HepG2 (cell line): ENCODE measurements around the gene AP1S3. TPM values are rescaled to one million over a fixed set of nuclear protein-coding genes. Genes with fewer than 3 reads are reported as not detected.
"Not testable (repeated sequence)": the region's sequence is repeated elsewhere in the genome, so short reads cannot be mapped to it uniquely, and the experiment has no call there.

Experiments used
- ATAC-seq: fragments of 200-7000 bp; cut with Tn5 transposase; 3 replicates; pipeline ENCODE4 v1.9.1; 2020; ENCODE audit warnings: mild to moderate bottlenecking, moderate library complexity
- BruUV-seq: library from RNA; stranded (reverse); fragments of 400-500 nt; replicated peaks from 2 replicates; lab custom pipeline; 2021; lab: Mats Ljungman, UMichigan
- CTCF ChIA-PET: fragments of 300-600 bp; formaldehyde crosslinking; extraction: SDS; loops from one replicate; lab custom pipeline; 2021; ENCODE audit warnings: low total read pairs, inconsistent platforms, low intra/inter-chr PET ratio; lab: Yijun Ruan, JAX
- POLR2A ChIA-PET: fragments of 350-600 bp; sonication (Branson Sonifier 250); formaldehyde crosslinking; loops from one replicate; lab custom pipeline; 2020; ENCODE audit warnings: antibody characterized with exemption, inconsistent platforms; lab: Yijun Ruan, JAX
- DNase-seq: peaks from one replicate; pipeline ENCODE4 v3.0.0-alpha.2; 2015; ENCODE audit warnings: low spot score
- FAIRE-seq: peaks from 3 replicates; lab custom pipeline; 2011; peaks lifted over from hg19 to GRCh38; lab: Jason Lieb, UNC
- H2AFZ ChIP-seq: one replicate; pipeline ENCODE4 v1.6.1; 2011; ENCODE audit warnings: low read length, inconsistent platforms
- H3K27ac ChIP-seq: fragments of 300-600 bp; 3 replicates; pipeline ENCODE4 v1.8.0; 2011; ENCODE audit warnings: mixed run types, mild to moderate bottlenecking, mixed read lengths, low read length, inconsistent platforms; ENCODE audit not compliant: insufficient read depth; ENCODE audit errors: extremely low read length
- H3K27me3 ChIP-seq, 2 experiments: fragments of 200-600 bp in 1 of 2; 2 replicates in 1 of 2; 3 replicates in 1 of 2; pipeline versions ENCODE4 v1.6.0 to v1.8.0; 2011; ENCODE audit warnings: low read length in 2 of 2, mild to moderate bottlenecking in 2 of 2, moderate library complexity in 2 of 2, inconsistent platforms in 1 of 2; ENCODE audit not compliant: insufficient read depth in 2 of 2, control insufficient read depth in 1 of 2
- H3K36me3 ChIP-seq, 2 experiments: fragments of 200-600 bp in 1 of 2; replicated peaks in 1 of 2; 2 replicates in 1 of 2; 3 replicates in 1 of 2; pipeline versions ENCODE4 v1.5.1 to v1.8.0; 2011; ENCODE audit warnings: low read length in 2 of 2, inconsistent platforms in 1 of 2; ENCODE audit not compliant: insufficient read depth in 2 of 2, control insufficient read depth in 1 of 2
- H3K4me1 ChIP-seq: 2 replicates; pipeline ENCODE4 v1.5.1; 2012; ENCODE audit warnings: low read length, inconsistent platforms; ENCODE audit not compliant: insufficient read depth
- H3K4me2 ChIP-seq: 2 replicates; pipeline ENCODE4 v1.6.0; 2011; ENCODE audit warnings: low read depth, low read length, inconsistent platforms
- H3K4me3 ChIP-seq, 3 experiments: fragments of 200-600 bp in 1 of 3; sonication (generic), shearing (Covaris generic) in 1 of 3; replicated peaks in 1 of 3; 2 replicates each; pipeline ENCODE4 v1.5.1; 2011 to 2016; ENCODE audit warnings: low read length in 3 of 3, inconsistent platforms in 2 of 3, low read depth in 2 of 3, mild to moderate bottlenecking in 2 of 3, control low read depth in 1 of 3, mixed read lengths in 1 of 3; ENCODE audit not compliant: insufficient read depth in 1 of 3
- H3K79me2 ChIP-seq: one replicate; pipeline ENCODE4 v1.6.1; 2011; ENCODE audit warnings: low read length, inconsistent platforms; ENCODE audit not compliant: insufficient read depth
- H3K9ac ChIP-seq: 2 replicates; pipeline ENCODE4 v1.6.0; 2011; ENCODE audit warnings: mild to moderate bottlenecking, low read depth, low read length, inconsistent platforms; ENCODE audit not compliant: insufficient read depth
- H3K9me3 ChIP-seq: 2 replicates; pipeline ENCODE4 v1.5.1; 2012; ENCODE audit warnings: mild to moderate bottlenecking, low read length
- H4K20me1 ChIP-seq: 2 replicates; pipeline ENCODE4 v1.6.0; 2011; ENCODE audit warnings: inconsistent platforms, mild to moderate bottlenecking, low read length, moderate library complexity; ENCODE audit not compliant: insufficient read depth
- ATF2 ChIP-seq: sonication (generic); formaldehyde crosslinking; IDR thresholded peaks from 2 replicates; pipeline ENCODE4 v1.4.0; 2020; ENCODE audit warnings: missing genetic modification reagents
- HIVEP1 ChIP-seq: sonication (generic); formaldehyde crosslinking; IDR thresholded peaks from 2 replicates; pipeline ENCODE4 v1.4.0; 2020; ENCODE audit warnings: mild to moderate bottlenecking, missing genetic modification reagents
- HNF4A ChIP-seq: sonication (generic); formaldehyde crosslinking; IDR thresholded peaks from 2 replicates; pipeline ENCODE4 v1.4.0; 2020; ENCODE audit warnings: missing genetic modification reagents
- SOX13 ChIP-seq, 3 experiments: fragments of 450-650 bp in 1 of 3; sonication (generic) in 1 of 3; formaldehyde crosslinking in 1 of 3; IDR thresholded peaks in 2 of 3; conservative IDR thresholded peaks in 1 of 3; 2 replicates each; pipeline versions ENCODE4 v1.5.0 to v1.6.1; 2016 to 2020; ENCODE audit warnings: antibody characterized with exemption in 1 of 3, mild to moderate bottlenecking in 1 of 3, missing compliant biosample characterization in 1 of 3, missing genetic modification reagents in 1 of 3, moderate library complexity in 1 of 3
- SP1 ChIP-seq, 2 experiments: fragments of 450-650 bp in 1 of 2; sonication (generic) in 1 of 2; formaldehyde crosslinking in 1 of 2; IDR thresholded peaks; 2 replicates each; pipeline versions ENCODE4 v1.4.0 to v1.6.1; 2016 to 2020; ENCODE audit warnings: missing genetic modification reagents in 1 of 2
- ZNF335 ChIP-seq: sonication (generic); formaldehyde crosslinking; IDR thresholded peaks from 2 replicates; pipeline ENCODE4 v1.4.0; 2020; ENCODE audit warnings: missing genetic modification reagents
- WGBS: methylation state at CpG from one replicate; pipeline ENCODE4 v1.1.6; 2017; ENCODE audit warnings: low lambda C conversion rate; 5-methylcytosine and 5-hydroxymethylcytosine counted together
- in situ Hi-C: cut with HindIII; loops from 2 replicates; pipeline ENCODE4 v1.10.0; 2017; ENCODE audit warnings: low pct_unique_long_range_greater_than_20kb; ENCODE audit not compliant: extremely low pct_ligation_motif_present
- intact Hi-C: fragments of 100-400 bp; cut with micrococcal nuclease; formaldehyde crosslinking; loops from one replicate; pipeline ENCODE4 v1.10.0; 2022; ENCODE audit not compliant: unreplicated experiment
- polyA plus RNA-seq, 8 experiments: library from polyadenylated mRNA; depleted of rRNA in 3 of 8; stranded (reverse) in 7 of 8; unstranded in 1 of 8; fragments of >200 nt; fragmentation: Illumina TruSeq in 4 of 8; extraction: Trizol in 4 of 8; gene quantifications; 2 replicates each; pipeline versions ENCODE4 v1.2.1 to v1.2.3, GENCODE V29; 2011 to 2016; ENCODE audit warnings: low read depth in 4 of 8, missing spikeins in 1 of 8, mixed read lengths in 1 of 8; ENCODE audit not compliant: insufficient read depth in 1 of 8
- total RNA-seq, 5 experiments: library from RNA; depleted of rRNA; stranded (reverse); fragments of >200 nt; fragmentation: Illumina TruSeq; extraction: Trizol; gene quantifications; 2 replicates each; pipeline ENCODE4 v1.2.3, GENCODE V29; 2016; ENCODE audit warnings: low read depth in 1 of 5

AP1S3 gene
- total and polyA plus RNA-seq, 2 of the 13 experiments (the other 11 are each of a cell fraction or from before 2014, with no cell fraction given): 3.0 to 16.3 TPM

GRCh38 chr2:223762853-223763252 lies 74.5 kb downstream of the AP1S3 start:
- no peak overlapping the region for H3K9ac ChIP-seq
- no peak overlapping the region for H3K4me2 ChIP-seq
- intact Hi-C loops: no loop called here
- WGBS: 94% methylated on average over 1 of the region's 1 CpG
- no peaks in the 10 kb centered on the region for H3K79me2 ChIP-seq
- no peaks in the 10 kb centered on the region for H3K9me3 ChIP-seq
- ATAC-seq: 0 out of 3 replicates have a peak, but pooled peaks have one; percentile 13
- no TSS peak for BruUV-seq
- H2AFZ ChIP-seq: no peak overlapping the region
- ChIA-PET POLR2A (no interaction called here), CTCF (no interaction called here)
- no peaks in the 10 kb centered on the region for H4K20me1 ChIP-seq
- H3K4me3 ChIP-seq: no peak overlapping the region
- H3K27me3 ChIP-seq: no peaks in the 10 kb centered on the region
- H3K4me1 ChIP-seq: peaks cover 41% of the 10 kb centered on the region
- peak; percentile 15 for DNase-seq
- no peaks in the 10 kb centered on the region for H3K36me3 ChIP-seq
- in situ Hi-C loops: no loop called here
- TF ChIP-seq SP1 (IDR thresholded peaks at IDR 0.05) (no peak), SP1 (CRISPR knock-in tag; IDR thresholded peaks at IDR 0.05) (no peak), ZNF335 (CRISPR knock-in tag) (peak; percentile 91), HIVEP1 (CRISPR knock-in tag) (no peak), HNF4A (0 out of 2 replicates have a peak, but pooled peaks have one; percentile 8), SOX13 (IDR thresholded peaks at IDR 0.05) (no peak), SOX13 (CRISPR knock-in tag; conservative IDR thresholded peaks at IDR 0.05 in 1 of 2, IDR thresholded peaks at IDR 0.05 in 1 of 2) (no peak), ATF2 (no peak)
- no peak for FAIRE-seq
- H3K27ac ChIP-seq: no peak overlapping the region

GRCh38 chr2:223761746-223762145 lies 75.6 kb downstream of the AP1S3 start:
- intact Hi-C loops, H3K9ac ChIP-seq, H4K20me1 ChIP-seq, H3K27me3 ChIP-seq, H3K36me3 ChIP-seq, CTCF ChIA-PET, ATAC-seq, H3K9me3 ChIP-seq, in situ Hi-C loops, H3K79me2 ChIP-seq, H2AFZ ChIP-seq, H3K4me2 ChIP-seq, BruUV-seq, FAIRE-seq, DNase-seq, H3K27ac ChIP-seq, H3K4me3 ChIP-seq: not testable (repeated sequence)
- 98% methylated on average over 7 of the region's 7 CpGs for WGBS
- H3K4me1 ChIP-seq: peaks cover 41% of the 10 kb centered on the region
- POLR2A ChIA-PET: interaction anchor here (1.6 kb wide), 1 partner anchor 15 kb away, joined by 3 read pairs; no protein-coding TSS in a partner anchor
